ENCODE results near the gene MLC1.
"Not testable (repeated sequence)": the region's sequence is repeated elsewhere in the genome, so short reads cannot be mapped to it uniquely, and the experiment has no call there.

Gene MLC1

GRCh38 chr22:50102946-50103345 lies 17.7 kb upstream of the MLC1 start:
- no peak for DNase-seq

GRCh38 chr22:50101870-50102565 lies 16.8 kb upstream of the MLC1 start:
- no peak for DNase-seq

GRCh38 chr22:50098052-50098451 lies 12.8 kb upstream of the MLC1 start:
- no peak for DNase-seq

GRCh38 chr22:50092342-50092741 lies 7.1 kb upstream of the MLC1 start:
- DNase-seq = no peak

GRCh38 chr22:50091092-50091768 lies 6.0 kb upstream of the MLC1 start:
- no peak for DNase-seq

GRCh38 chr22:50090412-50090714 lies 5.1 kb upstream of the MLC1 start:
- no peak for DNase-seq

GRCh38 chr22:50089682-50090411 lies 4.6 kb upstream of the MLC1 start, which contains the start of gene MOV10L1:
Gene MOV10L1, plus strand, starts transcription at chr22:50090006. Its CDS starts 83 bp downstream, at chr22:50090089.
- peak; percentile 34 for DNase-seq

- DNase-seq = no peak
Observed at GRCh38 chr22:50089231-50089630, 4.0 kb upstream of the MLC1 start.

- no peak for DNase-seq
Observed at GRCh38 chr22:50088096-50088495, 2.9 kb upstream of the MLC1 start.

GRCh38 chr22:50087646-50088045 lies 2.4 kb upstream of the MLC1 start:
- DNase-seq = no peak

GRCh38 chr22:50086975-50087374 lies 1.7 kb upstream of the MLC1 start:
- not testable (repeated sequence) for DNase-seq

GRCh38 chr22:50086526-50086925 lies 1.3 kb upstream of the MLC1 start:
- DNase-seq = peak; percentile 42

- DNase-seq = no peak
Observed at GRCh38 chr22:50084614-50085021, 608 bp downstream of the MLC1 start.

- DNase-seq = no peak
Observed at GRCh38 chr22:50084080-50084477, 1.1 kb downstream of the MLC1 start.

GRCh38 chr22:50083462-50084079 lies 1.7 kb downstream of the MLC1 start:
- DNase-seq = no peak

GRCh38 chr22:50082961-50083461 lies 2.2 kb downstream of the MLC1 start:
- DNase-seq = no peak

- no peak for DNase-seq
Observed at GRCh38 chr22:50082197-50082715, 3.0 kb downstream of the MLC1 start.

GRCh38 chr22:50081426-50082196 lies 3.6 kb downstream of the MLC1 start:
- DNase-seq = no peak

GRCh38 chr22:50080077-50080465 lies 5.2 kb downstream of the MLC1 start:
- no peak for DNase-seq

GRCh38 chr22:50078761-50079160 lies 6.5 kb downstream of the MLC1 start:
- no peak for DNase-seq

GRCh38 chr22:50078246-50078645 lies 7.0 kb downstream of the MLC1 start:
- no peak for DNase-seq
